ENCODE data around the gene FAM200B. TPM values are rescaled to one million over a fixed set of nuclear protein-coding genes. Genes with fewer than 3 reads are reported as not detected.

Gene FAM200B
- total and polyA plus RNA-seq, 2 donors from 2014 or later: 44.0 to 115 TPM

GRCh38 chr4:15736514-15737050 lies 55.0 kb downstream of the FAM200B start:
- no peaks in the 10 kb centered on the region for H3K36me3 ChIP-seq (ENCODE audit: control insufficient read depth in 2 of 3, insufficient read depth in 3 of 3, low read length in 3 of 3)
- no peaks in the 10 kb centered on the region for H3K27me3 ChIP-seq (ENCODE audit: control insufficient read depth, insufficient read depth, low read length)
- intact Hi-C loops (cut with DNase I): no loop called here
- no peaks in the 10 kb centered on the region for H3K9me3 ChIP-seq (ENCODE audit: control insufficient read depth in 2 of 3, insufficient read depth in 1 of 3, low read length in 3 of 3)
- H3K27ac ChIP-seq (ENCODE audit: low read depth in 2 of 2, low read length in 2 of 2): no peak overlapping the region
- TF ChIP-seq CTCF (IDR thresholded peaks at IDR 0.05; ENCODE audit: borderline replicate concordance, extremely low read depth, insufficient read depth): no peak
- DNase-seq: no peak
- no peak overlapping the region for H3K4me3 ChIP-seq (ENCODE audit: low read length in 3 of 3)
- no peaks in the 10 kb centered on the region for H3K4me1 ChIP-seq (ENCODE audit: control insufficient read depth in 2 of 3, insufficient read depth in 2 of 3, low read depth in 1 of 3, low read length in 3 of 3)
- H3K9ac ChIP-seq (ENCODE audit: low read length in 3 of 3): no peak overlapping the region
- no peak for FAIRE-seq

- FAIRE-seq: no peak
- H3K36me3 ChIP-seq (ENCODE audit: control insufficient read depth in 2 of 3, insufficient read depth in 3 of 3, low read length in 3 of 3): no peaks in the 10 kb centered on the region
- intact Hi-C loops (cut with DNase I): no loop called here
- H3K4me3 ChIP-seq (ENCODE audit: low read length in 3 of 3): no peak overlapping the region
- H3K9me3 ChIP-seq (ENCODE audit: control insufficient read depth in 2 of 3, insufficient read depth in 1 of 3, low read length in 3 of 3): peaks cover 0 to 5% (median 0%) of the 10 kb centered on the region in 3 donors
- no peaks in the 10 kb centered on the region for H3K27me3 ChIP-seq (ENCODE audit: control insufficient read depth, insufficient read depth, low read length)
- H3K27ac ChIP-seq (ENCODE audit: low read depth in 2 of 2, low read length in 2 of 2): no peak overlapping the region
- TF ChIP-seq CTCF (IDR thresholded peaks at IDR 0.05; ENCODE audit: borderline replicate concordance, extremely low read depth, insufficient read depth): no peak
- no peak for DNase-seq
- no peaks in the 10 kb centered on the region for H3K4me1 ChIP-seq (ENCODE audit: control insufficient read depth in 2 of 3, insufficient read depth in 2 of 3, low read depth in 1 of 3, low read length in 3 of 3)
- H3K9ac ChIP-seq (ENCODE audit: low read length in 3 of 3): no peak overlapping the region
Measured at GRCh38 chr4:15737255-15737654, 55.6 kb downstream of the FAM200B start.

GRCh38 chr4:15738877-15739276 lies 57.2 kb downstream of the FAM200B start:
- H3K9me3 ChIP-seq (ENCODE audit: control insufficient read depth in 2 of 3, insufficient read depth in 1 of 3, low read length in 3 of 3): peaks cover 0 to 10% (median 0%) of the 10 kb centered on the region in 3 donors
- intact Hi-C loops (cut with DNase I): no loop called here
- no peak overlapping the region for H3K9ac ChIP-seq (ENCODE audit: low read length in 3 of 3)
- H3K27me3 ChIP-seq (ENCODE audit: control insufficient read depth, insufficient read depth, low read length): no peaks in the 10 kb centered on the region
- H3K4me1 ChIP-seq (ENCODE audit: control insufficient read depth in 2 of 3, insufficient read depth in 2 of 3, low read depth in 1 of 3, low read length in 3 of 3): no peaks in the 10 kb centered on the region
- H3K27ac ChIP-seq (ENCODE audit: low read depth in 2 of 2, low read length in 2 of 2): no peak overlapping the region
- no peaks in the 10 kb centered on the region for H3K36me3 ChIP-seq (ENCODE audit: control insufficient read depth in 2 of 3, insufficient read depth in 3 of 3, low read length in 3 of 3)
- no peak for DNase-seq
- TF ChIP-seq CTCF (IDR thresholded peaks at IDR 0.05; ENCODE audit: borderline replicate concordance, extremely low read depth, insufficient read depth): no peak
- no peak for FAIRE-seq
- no peak overlapping the region for H3K4me3 ChIP-seq (ENCODE audit: low read length in 3 of 3)

Other genes starting within 250 kb of the FAM200B start
- 26.7 TPM for gene CC2D2A, start 211.9 kb upstream of the FAM200B start, total RNA-seq
- gene CC2D2A, start 211.9 kb upstream of the FAM200B start, polyA plus RNA-seq (ENCODE audit: insufficient read depth, low read depth, low replicate concordance): 51.2 TPM
- 95.3 TPM for gene FBXL5, start 26.5 kb upstream of the FAM200B start, total RNA-seq
- gene FBXL5, start 26.5 kb upstream of the FAM200B start, polyA plus RNA-seq (ENCODE audit: insufficient read depth, low read depth, low replicate concordance): 98.4 TPM
- 5.3 TPM for gene BST1, start 21.2 kb downstream of the FAM200B start, total RNA-seq
- 19.0 TPM for gene BST1, start 21.2 kb downstream of the FAM200B start, polyA plus RNA-seq (ENCODE audit: insufficient read depth, low read depth, low replicate concordance)
- gene CD38, start 96.5 kb downstream of the FAM200B start, total RNA-seq: 8.9 TPM
- 0.15 TPM for gene CD38, start 96.5 kb downstream of the FAM200B start, polyA plus RNA-seq (ENCODE audit: insufficient read depth, low read depth, low replicate concordance)

Data from kidney (tissue), 14 donors.